HG02588 (cell line): ENCODE measurements around the gene CHIT1.
A peak's percentile ranks its signal among the peaks of the same experiment; 100 is the strongest.

Experiments used
- ATAC-seq: cut with Tn5 transposase; IDR thresholded peaks from one replicate; pipeline ENCODE4 v1.9.1; 2021; ENCODE audit warnings: mild to moderate bottlenecking, moderate library complexity; ENCODE audit not compliant: unreplicated experiment

Gene CHIT1

DNA sequence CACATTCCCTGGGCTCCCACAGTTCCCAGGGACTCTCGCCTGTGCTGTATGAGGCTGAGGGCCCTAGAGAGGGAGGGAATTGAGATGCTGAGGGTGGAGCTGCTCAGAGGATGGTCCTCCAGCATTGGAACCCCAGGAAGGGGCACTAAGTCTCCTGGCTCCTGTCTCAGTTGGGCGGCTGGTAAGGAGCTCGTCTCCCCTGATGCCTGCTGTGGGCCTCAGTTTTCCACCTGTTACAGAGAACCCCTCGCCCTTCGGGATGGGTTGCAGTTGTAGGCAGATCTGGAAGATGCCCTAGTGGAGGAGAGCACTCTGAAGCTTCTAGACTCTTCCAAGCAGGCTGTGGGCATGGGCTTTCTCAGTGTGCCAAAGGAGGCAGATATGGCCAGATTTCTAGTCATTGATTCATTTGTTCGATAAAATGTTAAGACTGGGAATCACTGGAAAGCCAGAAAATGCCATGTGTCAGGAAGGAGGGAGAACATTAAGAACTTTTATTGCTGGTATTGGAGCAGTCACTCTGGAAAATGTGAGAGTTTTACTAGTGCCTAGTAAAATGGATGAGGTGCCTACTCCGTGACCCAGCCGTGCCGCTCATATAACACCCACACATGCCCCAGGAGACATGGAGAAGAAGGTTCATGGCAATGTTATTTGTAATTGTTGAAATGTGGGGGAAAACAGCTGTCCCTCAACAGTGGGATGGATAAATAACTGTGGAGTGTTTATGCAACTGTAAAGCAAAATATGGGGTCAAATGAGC lies 53.0 kb downstream of the CHIT1 start:
- ATAC-seq: no peak

DNA sequence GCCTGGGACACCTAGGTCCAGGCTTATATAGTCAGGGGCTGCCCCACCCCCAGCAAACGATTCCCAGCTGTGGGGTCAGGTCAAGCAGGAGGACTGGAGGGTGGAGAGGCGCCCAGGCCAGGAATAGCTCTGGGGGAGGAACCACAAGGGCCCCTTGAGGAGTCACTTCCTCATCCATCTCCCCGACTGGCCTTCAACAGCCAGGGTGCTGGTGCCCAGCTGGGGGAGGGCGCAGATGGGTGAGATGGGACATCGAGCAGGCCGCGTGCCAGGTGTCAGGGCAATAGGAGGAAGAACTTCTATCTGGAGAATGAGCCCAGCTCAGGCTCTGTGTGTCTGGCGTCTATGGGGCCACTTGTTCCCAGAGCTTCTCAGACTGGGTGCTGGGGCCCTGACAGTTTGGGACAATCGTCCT lies 53.6 kb downstream of the CHIT1 start:
- ATAC-seq: no peak

DNA sequence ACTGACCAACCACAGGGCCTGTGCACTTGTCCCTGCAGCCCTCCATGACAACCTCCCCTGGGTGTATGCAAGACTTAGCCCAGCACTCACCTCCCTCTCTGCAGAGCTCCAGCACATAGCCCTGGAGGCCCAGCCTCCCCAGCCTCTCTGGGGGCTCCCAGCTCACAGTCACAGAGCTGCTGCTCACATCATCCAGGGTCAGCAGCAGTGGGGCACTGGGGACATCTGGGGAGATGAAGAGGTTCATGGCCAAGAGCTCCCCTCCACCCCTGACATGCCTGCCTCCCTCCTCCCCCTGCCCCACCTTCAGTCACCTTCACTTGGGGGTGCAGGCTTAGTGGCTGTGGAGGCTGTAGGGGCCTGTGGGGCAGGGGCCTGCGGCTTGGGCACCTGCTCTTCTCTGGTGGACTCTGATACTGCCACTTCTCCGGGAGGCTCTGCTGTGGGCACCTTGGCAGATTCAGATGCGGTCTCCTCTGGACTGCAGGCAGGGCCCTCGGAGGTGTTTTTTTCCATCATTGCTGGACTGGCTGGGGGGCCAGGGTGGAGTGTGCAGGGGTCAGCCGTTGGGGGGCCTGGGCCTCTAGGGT lies 54.1 kb downstream of the CHIT1 start, which contains the start of gene MYBPH:
MYBPH (minus strand) TSS at position 590 of the 590 bp plus-strand sequence; CDS start at position 519, 71 bp downstream.
- ATAC-seq: no peak

DNA sequence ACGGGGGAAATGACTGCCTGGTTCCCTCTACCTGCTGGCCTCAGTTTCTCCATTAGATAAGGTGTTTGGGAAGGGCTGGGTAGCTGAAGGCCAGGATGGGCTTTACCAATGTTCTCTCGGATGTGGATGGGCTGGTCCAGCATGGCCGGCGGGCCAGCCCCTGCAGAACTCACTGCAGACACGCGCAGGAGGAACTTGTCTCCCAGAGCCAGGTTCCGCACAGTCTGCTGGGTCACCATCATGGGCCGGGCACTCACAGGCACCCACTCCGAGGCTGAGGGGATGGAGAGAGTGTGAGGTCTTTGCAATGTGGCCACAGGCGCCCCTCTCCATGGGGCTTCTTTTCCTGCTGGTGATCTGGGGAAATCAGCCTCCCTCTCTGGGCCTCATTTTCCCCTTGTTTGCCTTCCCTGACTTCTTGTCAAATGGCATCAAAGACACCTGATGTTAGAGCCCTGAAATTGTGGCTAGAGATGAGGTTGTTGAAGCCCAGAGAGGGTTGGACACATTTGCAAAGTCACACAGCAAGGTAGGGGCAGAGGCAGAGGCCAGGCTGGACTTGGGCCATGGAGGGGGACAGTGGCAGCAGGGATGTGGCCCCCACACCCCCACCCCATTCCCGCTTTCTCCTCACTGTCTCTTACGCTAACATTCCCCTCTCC lies 55.0 kb downstream of the CHIT1 start:
- no peak for ATAC-seq

DNA sequence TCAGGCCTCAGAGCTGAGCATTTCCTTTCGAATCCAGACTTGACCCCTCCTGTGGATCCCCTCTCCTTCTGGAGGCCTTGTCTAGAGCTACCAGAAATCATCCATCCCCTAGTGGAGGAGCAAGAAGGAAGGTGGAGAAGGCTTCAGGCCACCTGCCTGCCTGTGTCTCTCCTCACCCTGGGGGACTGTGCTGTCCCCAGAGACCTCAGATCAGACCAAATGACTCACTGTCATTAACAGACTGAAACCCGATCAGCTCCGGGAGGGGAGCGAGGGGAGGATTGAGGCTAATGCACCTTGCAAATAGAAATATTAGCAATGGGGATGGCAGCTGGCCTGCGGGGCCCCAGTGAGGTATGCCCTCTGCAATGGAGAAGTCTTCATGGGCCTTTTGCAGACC lies 55.9 kb downstream of the CHIT1 start:
- peak; percentile 73 for ATAC-seq

DNA sequence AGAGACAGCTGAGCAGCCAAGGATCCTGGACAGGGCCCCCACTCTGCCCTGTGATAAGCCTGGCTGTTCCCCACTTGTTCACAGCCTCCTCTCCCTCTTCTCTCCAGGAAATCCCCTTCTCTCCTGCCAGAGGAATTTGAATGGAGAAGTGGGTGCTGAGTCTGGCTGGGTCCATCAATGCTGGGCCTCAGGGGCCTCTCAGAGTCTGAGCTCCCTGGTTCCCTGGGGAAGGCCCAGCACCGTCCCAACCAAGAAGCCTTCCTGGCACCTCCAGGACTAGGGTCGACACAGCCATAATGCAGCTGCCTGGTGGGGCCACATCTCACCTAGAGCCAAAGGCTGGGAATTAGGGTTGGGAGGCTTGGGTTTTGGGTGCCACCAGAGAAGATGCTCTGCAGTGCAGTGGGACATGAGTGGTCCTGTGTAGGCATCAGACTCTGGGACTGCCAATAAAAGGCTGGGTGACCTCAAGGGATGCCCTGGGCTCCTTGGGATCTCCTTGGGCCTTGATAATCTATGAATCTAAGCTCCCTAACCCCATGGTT lies 56.4 kb downstream of the CHIT1 start:
- ATAC-seq: no peak

DNA sequence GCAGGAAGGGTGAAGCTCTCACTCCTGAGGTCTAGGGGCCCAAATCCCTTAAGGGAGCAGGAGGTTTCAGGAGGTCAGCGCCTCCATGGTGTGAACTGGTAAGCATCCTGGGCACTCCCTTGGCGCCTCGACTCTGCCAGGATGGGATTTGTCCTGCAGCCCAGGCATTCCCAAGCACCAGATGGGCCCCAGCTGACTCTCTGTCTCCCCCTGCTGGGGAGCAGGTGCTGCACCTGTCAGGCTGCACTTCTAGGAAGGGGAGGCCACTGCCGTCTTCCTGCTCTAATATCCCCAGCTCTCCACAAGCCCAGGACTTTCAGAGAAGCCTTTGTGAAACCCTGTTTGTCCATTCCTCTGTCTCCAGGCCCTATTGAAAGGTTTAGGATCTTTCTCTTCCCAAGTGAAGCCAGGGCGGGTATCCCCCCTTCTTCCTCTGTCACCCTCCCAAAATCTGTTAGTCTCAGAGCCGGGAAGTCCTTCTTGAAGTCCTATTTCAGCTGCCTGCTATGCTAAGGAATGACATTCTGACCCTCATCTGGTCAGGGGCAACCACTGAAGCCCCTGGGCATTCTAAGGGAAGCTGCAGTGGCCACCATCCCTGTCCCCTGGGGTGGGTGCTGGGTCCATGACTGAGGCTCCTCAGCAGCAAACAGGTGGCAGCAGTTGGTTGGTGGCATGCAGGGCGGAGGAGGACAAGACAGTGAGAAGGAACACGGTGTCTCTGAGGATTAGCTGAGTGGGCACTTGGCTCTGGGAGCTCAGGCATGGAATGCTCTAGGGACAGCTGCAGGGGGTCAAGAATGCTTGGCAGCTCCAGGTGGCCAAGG lies 57.1 kb downstream of the CHIT1 start:
- ATAC-seq: no peak

DNA sequence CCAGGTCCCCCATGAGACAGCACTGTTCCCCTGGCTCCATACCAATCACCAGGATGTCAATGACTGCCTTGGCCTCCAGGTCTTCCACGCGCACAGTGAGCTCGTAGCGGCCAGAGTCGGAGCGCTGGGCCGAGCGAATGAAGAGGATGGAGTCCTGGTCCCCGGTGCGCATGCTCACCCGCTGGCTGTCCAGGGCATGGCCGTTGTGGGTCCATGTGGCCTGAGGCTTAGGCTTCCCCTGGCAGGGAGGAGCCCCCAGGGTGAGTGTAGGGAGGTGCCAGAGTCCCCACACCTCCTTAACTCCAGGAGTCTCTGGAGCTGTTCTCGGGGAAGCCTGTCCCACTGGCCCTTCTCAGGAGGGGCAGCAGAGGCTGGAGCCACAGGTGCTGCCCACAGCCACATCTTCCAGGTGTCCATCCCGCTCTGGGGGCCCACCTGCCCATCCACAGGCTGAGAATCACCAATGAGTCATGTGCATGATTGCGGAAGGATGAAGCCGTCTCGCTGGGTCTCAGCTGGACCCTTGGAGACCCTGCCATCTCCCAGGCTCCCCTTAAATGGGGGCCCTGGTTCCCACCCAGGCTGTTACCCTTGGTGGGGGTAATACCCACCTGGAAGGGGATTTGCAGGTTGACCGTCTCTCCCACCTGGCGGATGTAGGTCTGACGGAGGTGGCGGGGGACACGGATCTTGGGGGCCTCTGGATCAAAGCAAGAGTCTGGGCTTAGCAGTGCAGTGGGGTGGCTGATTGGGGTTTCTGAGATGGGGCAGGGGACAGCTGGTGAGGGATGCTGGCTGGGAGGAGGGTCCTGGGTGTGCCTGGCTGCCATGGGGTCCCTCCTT lies 57.9 kb downstream of the CHIT1 start:
- no peak for ATAC-seq

DNA sequence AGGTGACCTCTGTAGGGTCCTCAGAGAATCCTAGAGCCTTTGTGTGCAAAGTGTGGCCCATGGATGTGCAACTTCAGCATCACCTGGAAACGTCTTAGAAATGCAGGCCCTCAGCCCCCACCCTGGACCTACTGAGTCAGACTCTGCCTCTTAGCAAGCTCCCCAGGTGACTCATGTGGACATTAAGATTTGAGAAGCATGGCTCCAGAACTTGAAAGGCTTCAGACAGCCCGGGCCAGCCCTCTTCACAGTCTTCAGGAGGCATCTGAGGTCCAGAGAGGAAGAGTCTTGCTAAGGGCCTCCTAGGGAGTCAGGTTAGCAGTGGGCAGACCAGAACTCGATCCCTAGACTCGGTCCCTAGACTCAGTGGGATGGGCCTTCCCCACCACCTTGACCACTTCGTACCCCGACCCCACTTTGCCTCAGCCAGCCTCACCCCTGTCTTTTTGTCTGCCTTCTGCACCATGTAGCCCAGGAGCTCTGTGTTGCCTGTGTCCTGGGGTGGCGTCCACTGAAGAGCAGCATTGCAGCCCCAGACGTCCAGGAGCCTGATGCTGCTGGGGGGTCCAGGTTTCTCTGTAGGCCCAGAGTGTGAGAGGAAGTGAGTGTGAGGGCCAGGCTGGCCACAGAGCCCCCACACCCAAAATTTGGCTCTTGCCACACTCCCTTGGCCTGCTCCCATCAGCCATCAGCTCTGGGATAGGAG lies 58.7 kb downstream of the CHIT1 start:
- ATAC-seq: no peak

DNA sequence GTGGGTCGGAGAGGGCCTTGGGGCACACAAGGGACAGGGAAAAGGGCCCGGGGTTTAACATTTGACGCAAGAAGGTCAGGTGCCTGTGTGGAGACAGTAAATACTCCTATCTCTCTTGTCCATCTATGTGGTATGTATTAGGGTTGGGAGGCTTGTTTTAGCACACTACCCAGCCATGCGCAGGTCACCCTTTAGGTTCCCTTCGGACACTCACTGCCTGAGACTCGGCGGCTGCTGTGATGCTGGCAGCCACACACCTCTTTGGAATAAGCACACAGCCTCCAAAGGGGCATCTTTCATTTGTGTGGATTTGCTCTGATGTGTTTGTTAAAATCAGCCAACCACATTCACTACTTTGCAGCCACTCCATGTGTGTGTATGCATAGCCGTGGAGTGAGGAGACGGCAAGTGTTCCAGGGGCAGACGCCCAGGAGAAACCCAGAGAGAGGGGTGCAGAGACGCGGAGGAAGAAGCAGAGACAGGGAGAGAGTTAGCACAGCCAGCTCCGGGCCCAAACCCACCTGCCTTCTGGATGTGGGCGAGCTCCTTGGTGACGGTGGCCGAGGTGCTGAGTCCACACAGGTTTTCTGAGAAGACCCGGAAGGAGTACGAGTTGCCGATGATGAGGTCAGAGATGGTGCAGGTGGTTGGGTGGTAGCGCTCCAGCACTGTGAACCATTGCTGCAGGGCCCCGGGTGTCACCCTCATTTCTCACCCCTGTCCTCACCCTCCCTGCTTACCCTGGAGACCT lies 59.5 kb downstream of the CHIT1 start:
- no peak for ATAC-seq

DNA sequence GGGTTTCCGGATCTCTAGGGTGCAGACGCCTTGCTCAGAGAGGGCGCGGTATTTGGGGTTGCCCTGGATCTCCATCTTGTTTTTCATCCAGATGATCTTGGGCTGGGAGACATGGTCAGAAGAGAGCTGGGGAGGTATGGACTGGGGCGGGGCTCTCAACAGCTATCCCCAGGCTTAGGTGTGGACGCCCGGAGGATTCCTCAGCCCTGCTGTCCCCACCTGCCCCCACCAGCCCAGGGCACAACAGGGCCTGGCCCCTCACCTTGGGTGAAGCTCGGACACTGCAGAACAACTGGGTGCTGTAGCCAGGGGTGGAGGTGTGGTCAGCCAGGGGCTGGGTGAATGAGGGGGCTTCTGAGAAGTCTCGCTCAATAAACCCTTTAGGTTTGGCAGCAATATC lies 60.5 kb downstream of the CHIT1 start:
- no peak for ATAC-seq

DNA sequence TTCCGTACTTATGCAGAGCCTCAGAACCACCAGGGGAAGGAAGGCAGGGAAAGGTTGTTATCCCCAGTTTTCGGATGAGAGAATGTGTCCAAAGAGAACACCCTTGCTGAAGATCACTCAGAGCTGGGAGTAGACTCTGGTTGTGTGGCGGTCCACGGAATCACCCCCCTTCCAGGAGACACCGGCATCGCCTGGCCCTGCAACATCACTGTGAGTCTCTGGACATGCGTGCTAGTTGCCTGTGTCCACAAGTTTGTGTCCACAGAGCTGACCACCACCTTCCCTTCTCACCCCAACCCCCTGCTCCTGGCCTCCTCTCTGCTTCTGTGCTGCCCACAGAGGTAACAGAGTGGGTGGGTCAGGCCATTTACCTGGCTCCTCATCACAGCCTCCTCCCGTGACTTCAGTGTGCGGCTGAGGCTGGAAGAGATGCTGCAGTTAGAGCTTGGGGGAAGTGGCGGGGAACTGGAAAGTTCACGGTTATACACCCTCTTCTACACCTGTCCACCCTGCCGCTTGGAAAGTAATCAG lies 61.2 kb downstream of the CHIT1 start:
- ATAC-seq: no peak

DNA sequence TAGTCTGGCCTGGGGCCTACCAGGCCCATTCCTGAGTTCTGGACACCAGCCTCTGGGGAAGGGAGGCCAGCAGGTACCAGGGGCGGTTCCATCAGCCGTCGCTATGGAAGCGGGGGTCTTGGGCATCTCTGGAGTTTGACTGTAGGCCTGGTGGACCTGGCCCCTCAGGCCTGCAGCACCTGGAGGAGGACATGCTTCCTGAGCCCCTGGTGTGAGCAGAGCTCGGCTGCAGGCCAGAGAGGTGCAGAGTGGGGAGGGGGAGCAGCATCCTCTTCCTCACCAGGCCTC lies 61.6 kb downstream of the CHIT1 start:
- no peak for ATAC-seq

DNA sequence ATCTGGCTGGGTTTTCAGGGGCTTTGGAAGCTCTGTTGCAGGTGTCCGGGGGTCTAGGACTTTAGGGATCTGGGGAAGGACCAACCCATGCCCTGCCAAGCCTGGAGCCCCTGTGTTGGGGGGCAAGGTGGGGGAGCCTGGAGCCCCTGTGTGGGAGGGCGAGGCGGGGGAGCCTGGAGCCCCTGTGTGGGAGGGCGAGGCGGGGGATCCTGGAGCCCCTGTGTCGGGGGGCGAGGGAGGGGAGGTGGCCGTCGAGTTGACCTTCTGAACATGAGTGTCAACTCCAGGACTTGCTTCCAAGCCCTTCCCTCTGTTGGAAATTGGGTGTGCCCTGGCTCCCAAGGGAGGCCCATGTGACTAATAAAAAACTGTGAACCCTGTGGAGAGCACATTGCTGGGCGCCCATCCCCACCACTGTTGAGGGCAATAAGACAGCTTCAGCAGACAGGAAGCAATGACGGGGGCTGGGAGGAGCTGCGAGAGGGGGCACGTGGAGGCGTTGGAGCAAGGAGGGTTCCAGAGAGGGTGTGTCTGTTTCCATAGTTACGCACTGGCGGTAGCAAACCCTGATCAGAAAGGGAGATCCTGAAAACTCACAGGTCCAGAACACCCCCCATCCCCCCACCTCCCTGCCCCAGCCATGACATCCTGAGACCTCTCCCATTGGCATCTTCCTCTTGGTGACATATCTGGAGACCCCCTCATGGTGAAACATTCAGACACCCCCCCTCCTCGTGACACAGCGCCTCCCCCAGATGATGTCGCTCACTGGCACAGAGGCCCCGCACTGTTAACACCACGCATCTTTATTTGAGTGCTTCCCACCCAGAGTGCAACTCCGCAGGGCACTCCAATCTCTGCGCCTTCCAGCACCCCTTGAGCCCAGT lies 62.2 kb downstream of the CHIT1 start:
- ATAC-seq: no peak

DNA sequence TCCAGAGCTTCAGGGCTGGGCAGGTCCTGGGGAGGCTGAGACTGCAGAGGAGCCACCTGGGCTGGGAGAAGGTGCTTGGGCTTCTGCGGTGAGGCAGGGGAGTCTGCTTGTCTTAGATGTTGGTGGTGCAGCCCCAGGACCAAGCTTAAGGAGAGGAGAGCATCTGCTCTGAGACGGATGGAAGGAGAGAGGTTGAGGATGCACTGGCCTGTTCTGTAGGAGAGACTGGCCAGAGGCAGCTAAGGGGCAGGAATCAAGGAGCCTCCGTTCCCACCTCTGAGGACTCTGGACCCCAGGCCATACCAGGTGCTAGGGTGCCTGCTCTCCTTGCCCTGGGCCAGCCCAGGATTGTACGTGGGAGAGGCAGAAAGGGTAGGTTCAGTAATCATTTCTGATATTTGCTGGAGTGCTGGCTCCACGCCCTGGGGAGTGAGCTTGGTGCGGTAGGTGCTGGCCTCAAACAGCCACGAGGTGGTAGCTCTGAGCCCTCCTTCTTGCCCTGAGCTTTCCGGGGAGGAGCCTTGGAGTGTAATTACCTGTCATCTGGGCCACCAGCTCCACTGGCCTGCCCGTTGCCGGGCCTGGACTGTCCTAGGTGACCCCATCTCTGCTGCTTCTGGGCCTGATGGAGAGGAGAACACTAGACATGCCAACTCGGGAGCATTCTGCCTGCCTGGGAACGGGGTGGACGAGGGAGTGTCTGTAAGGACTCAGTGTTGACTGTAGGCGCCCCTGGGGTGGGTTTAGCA lies 63.1 kb downstream of the CHIT1 start:
- no peak for ATAC-seq
